ENCODE data around the gene PLS1. TPM values are rescaled to one million over a fixed set of nuclear protein-coding genes. Genes with fewer than 3 reads are reported as not detected.

Gene PLS1
- polyA plus RNA-seq, 1 experiment: 0.23 TPM

GRCh38 chr3:142726017-142726416 is 129.8 kb downstream of the PLS1 start:
- TF ChIP-seq CTCF (IDR thresholded peaks at IDR 0.05; ENCODE audit: insufficient read depth, low read depth, low read length): no peak
- no peak for DNase-seq (ENCODE audit: low read depth)
- CTCF ChIA-PET: no interaction called here
- Histone ChIP-seq H3K4me3 (ENCODE audit: low read depth, low read length) (no peak overlapping the region), H3K36me3 (ENCODE audit: control insufficient read depth, insufficient read depth, low read length) (no peaks in the 10 kb centered on the region), H3K27me3 (ENCODE audit: control insufficient read depth, insufficient read depth, low read length) (no peaks in the 10 kb centered on the region)
- POLR2A ChIA-PET: no interaction called here

GRCh38 chr3:142732066-142732465 is 135.9 kb downstream of the PLS1 start:
- H3K4me3 ChIP-seq (ENCODE audit: low read depth, low read length): no peak overlapping the region
- no peaks in the 10 kb centered on the region for H3K27me3 ChIP-seq (ENCODE audit: control insufficient read depth, insufficient read depth, low read length)
- DNase-seq (ENCODE audit: low read depth): no peak
- TF ChIP-seq CTCF (IDR thresholded peaks at IDR 0.05; ENCODE audit: insufficient read depth, low read depth, low read length): no peak
- CTCF ChIA-PET: interaction anchor here (0.9 to 1.3 kb wide), 2 partner anchors 10 to 11 kb away, joined by 4 to 5 read pairs; no protein-coding TSS in a partner anchor
- POLR2A ChIA-PET: no interaction called here
- no peaks in the 10 kb centered on the region for H3K36me3 ChIP-seq (ENCODE audit: control insufficient read depth, insufficient read depth, low read length)

GRCh38 chr3:142734834-142735233 is 138.6 kb downstream of the PLS1 start:
- POLR2A ChIA-PET: no interaction called here
- Histone ChIP-seq H3K4me3 (ENCODE audit: low read depth, low read length) (no peak overlapping the region), H3K27me3 (ENCODE audit: control insufficient read depth, insufficient read depth, low read length) (no peaks in the 10 kb centered on the region), H3K36me3 (ENCODE audit: control insufficient read depth, insufficient read depth, low read length) (no peaks in the 10 kb centered on the region)
- CTCF ChIA-PET: no interaction called here
- TF ChIP-seq CTCF (IDR thresholded peaks at IDR 0.05; ENCODE audit: insufficient read depth, low read depth, low read length): no peak
- DNase-seq (ENCODE audit: low read depth): no peak

- H3K36me3 ChIP-seq (ENCODE audit: control insufficient read depth, insufficient read depth, low read length): no peaks in the 10 kb centered on the region
- CTCF ChIA-PET: interaction anchor here (0.8 kb wide), 1 partner anchor 13 kb away, joined by 3 read pairs; no protein-coding TSS in a partner anchor
- no peak for TF ChIP-seq CTCF (IDR thresholded peaks at IDR 0.05; ENCODE audit: insufficient read depth, low read depth, low read length)
- no peaks in the 10 kb centered on the region for H3K27me3 ChIP-seq (ENCODE audit: control insufficient read depth, insufficient read depth, low read length)
- DNase-seq (ENCODE audit: low read depth): no peak
- POLR2A ChIA-PET: no interaction called here
- no peak overlapping the region for H3K4me3 ChIP-seq (ENCODE audit: low read depth, low read length)
Measured at GRCh38 chr3:142735462-142735861, 139.3 kb downstream of the PLS1 start.

- Histone ChIP-seq H3K4me3 (ENCODE audit: low read depth, low read length) (no peak overlapping the region), H3K27me3 (ENCODE audit: control insufficient read depth, insufficient read depth, low read length) (no peaks in the 10 kb centered on the region), H3K36me3 (ENCODE audit: control insufficient read depth, insufficient read depth, low read length) (no peaks in the 10 kb centered on the region)
- no peak for TF ChIP-seq CTCF (IDR thresholded peaks at IDR 0.05; ENCODE audit: insufficient read depth, low read depth, low read length)
- no peak for DNase-seq (ENCODE audit: low read depth)
- ChIA-PET CTCF (no interaction called here), POLR2A (no interaction called here)
Measured at GRCh38 chr3:142738396-142738795, 142.2 kb downstream of the PLS1 start.

Measured in BJ (cell line).